ENCODE measurements around the gene SLC43A2. TPM values are rescaled to one million over a fixed set of nuclear protein-coding genes. Genes with fewer than 3 reads are reported as not detected.

Gene SLC43A2
- total RNA-seq, 6 donors from 2014 or later: 16.9 to 79.0 (median 49.2) TPM

DNA sequence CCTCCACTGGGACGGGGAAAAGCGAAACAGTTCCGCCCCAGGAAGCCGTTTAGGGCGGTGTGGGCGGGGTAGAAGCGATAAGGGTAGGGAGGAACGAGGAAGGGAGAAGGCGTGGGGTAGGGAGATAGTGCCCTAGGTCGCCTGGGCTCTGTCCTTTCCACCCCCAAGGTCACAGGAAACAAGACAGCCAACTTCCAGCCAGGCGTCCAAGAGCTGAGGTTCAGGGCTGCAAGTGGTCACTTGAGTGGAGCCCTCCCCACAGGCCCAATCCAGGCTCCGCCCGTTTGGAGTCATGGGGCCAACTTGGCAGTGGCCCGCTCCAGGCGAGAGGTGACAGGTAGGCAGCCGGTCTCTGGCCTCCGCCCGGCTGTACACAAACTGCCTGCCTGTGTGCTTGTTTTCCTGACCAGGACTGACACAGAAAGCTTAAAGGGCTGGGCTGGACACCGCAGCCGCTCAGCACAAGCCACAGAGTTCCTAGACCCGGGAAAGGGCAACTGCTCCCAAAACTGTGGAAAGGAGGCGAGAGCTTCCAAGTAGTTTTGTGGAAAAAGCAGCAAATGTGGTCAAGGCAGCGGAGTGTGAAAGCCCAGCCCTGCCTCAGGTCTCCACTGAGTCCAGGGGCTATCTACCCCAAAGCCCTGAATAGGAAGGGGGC lies 21.3 kb upstream of the SLC43A2 start, which contains the start of gene RILP:
RILP (minus strand) TSS at position 23 of the 658 bp plus-strand sequence. CDS start 62 bp downstream, outside the sequence.
- Histone ChIP-seq H3K9me3 (no peaks in the 10 kb centered on the region), H3K36me3 (peaks cover 32 to 49% (median 47%) of the 10 kb centered on the region in 4 donors), H3K4me1 (peaks cover 49 to 55% (median 53%) of the 10 kb centered on the region in 4 donors), H3K4me3 (peak within 1 kb of the TSS; percentile 77 to 93 (median 84)), H3K27me3 (no peaks in the 10 kb centered on the region), H3K27ac (peak within 1 kb of the TSS; percentile 97 to 99 (median 98))
- WGBS, 2 donors: 7 to 22% methylated on average over 16 to 20 of the region's 23 CpGs
- peak; percentile 86 to 95 for DNase-seq
- TF ChIP-seq EP300 (IDR thresholded peaks at IDR 0.05) (peak in 1 of 4 donors; percentile 27), POLR2A (IDR thresholded peaks at IDR 0.05) (peak in 1 of 4 donors; percentile 58), POLR2AphosphoS5 (IDR thresholded peaks at IDR 0.05) (peak; percentile 50 to 69)
- TF ChIP-seq, protein P1, sequence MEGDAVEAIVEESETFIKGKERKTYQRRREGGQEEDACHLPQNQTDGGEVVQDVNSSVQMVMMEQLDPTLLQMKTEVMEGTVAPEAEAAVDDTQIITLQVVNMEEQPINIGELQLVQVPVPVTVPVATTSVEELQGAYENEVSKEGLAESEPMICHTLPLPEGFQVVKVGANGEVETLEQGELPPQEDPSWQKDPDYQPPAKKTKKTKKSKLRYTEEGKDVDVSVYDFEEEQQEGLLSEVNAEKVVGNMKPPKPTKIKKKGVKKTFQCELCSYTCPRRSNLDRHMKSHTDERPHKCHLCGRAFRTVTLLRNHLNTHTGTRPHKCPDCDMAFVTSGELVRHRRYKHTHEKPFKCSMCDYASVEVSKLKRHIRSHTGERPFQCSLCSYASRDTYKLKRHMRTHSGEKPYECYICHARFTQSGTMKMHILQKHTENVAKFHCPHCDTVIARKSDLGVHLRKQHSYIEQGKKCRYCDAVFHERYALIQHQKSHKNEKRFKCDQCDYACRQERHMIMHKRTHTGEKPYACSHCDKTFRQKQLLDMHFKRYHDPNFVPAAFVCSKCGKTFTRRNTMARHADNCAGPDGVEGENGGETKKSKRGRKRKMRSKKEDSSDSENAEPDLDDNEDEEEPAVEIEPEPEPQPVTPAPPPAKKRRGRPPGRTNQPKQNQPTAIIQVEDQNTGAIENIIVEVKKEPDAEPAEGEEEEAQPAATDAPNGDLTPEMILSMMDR (IDR thresholded peaks at IDR 0.05): no peak
- ATAC-seq (ENCODE audit: low FRiP score in 2 of 2): peak; percentile 67 to 82

DNA sequence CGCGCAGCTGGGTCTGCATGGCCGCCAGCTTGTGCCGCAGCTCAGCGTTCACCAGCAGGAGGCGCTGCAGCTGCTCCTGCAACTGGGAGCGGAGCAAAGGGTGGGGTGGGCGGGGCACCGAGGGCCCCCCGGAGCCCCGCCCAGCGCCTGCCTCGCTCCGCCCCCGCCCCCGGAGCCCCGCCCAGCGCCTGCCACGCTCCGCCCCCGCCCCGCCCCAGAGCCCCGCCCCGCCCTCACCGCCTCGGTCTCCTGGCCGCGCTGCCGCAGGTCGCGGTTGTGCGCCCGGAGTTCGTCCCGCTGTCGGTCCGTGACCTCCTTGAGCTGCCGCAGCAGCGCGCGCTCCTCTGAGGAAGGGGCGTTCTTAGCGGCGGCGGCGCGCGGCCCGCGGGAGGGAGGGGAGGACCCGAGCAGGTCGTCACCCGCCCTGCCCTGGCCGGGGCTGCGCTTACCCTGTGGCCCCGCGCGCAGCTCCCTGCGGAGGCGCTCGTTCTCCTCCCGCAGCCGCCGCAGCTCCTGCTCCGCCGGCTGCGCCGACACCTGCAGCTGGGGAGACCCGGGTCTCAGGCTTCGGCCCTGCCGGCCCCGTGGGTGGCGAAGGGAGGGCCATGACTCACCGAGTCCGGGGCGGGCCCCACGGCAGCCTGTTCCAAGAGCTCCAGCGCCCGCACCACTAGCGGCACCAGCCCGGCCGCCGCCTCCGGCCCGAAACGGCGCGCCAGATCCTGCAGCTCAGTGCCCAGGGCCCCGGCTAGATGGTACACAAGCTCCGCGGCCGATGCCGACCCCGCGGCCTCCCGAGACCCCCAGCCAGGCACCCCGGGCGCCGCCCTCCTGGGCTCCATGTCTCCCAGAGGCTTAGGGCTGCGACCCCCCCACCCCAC lies 20.6 kb upstream of the SLC43A2 start:
- ATAC-seq (ENCODE audit: low FRiP score in 2 of 2) (peak; percentile 85 to 91), DNase-seq (peak; percentile 96 to 98)
- peaks cover 57 to 62% (median 61%) of the 10 kb centered on the region in 4 donors for H3K4me1 ChIP-seq
- TF ChIP-seq EP300 (IDR thresholded peaks at IDR 0.05): no peak
- TF ChIP-seq POLR2A (IDR thresholded peaks at IDR 0.05): peak in 3 of 4 donors; percentile 60 to 88 (median 79)
- peak; percentile 54 to 57 for TF ChIP-seq POLR2AphosphoS5 (IDR thresholded peaks at IDR 0.05)
- TF ChIP-seq, protein P1 (IDR thresholded peaks at IDR 0.05): peak in 5 of 6 experiments; percentile 14 to 100 (median 19)
- H3K36me3 ChIP-seq: peaks cover 30 to 41% (median 39%) of the 10 kb centered on the region in 4 donors
- peak overlapping the region; percentile 77 to 93 (median 84) for H3K4me3 ChIP-seq
- H3K27ac ChIP-seq: peak overlapping the region; percentile 97 to 99 (median 98)
- H3K9me3 ChIP-seq: no peaks in the 10 kb centered on the region
- H3K27me3 ChIP-seq: no peaks in the 10 kb centered on the region
- WGBS, 2 donors: 0 to 2% methylated on average over 1 to 22 of the region's 100 CpGs

DNA sequence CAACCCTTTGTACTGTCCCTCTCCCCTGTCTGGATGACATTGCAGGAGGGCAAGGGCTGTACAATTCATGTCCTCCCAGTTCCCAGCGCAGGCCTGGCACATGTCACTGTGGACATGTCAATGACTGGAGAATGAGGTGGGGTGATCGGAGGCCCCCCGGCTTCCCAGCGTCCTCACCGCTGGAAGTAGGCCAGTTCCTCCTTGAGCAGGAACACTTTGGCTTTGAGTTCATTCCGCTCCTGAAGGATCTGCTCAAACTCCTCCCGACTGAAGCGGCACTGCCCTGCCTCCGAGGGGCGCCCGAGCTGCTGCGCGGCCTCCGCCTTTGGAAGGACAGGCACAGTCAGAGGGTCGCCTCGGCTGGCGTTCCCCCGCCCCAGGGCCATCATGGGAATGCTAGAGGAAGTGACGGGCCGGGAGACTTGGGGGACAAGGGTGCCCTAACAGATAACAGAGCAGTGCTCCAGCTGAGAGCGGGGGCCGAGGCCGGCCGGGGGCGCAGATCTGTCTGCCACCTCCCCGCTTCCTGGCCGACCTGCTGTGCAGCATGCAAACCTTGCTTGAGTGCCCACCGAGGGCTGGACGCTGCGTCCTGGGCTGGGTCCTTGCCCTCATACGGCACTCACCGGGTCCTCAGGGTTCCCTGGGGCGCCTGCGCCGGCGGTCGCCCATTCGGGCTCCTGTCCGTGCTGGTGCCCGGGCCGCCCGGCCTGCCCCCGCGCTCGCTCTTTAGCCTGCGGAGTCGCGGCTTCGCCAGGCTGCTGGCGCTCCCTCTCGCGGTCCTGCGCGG lies 19.7 kb upstream of the SLC43A2 start:
- Histone ChIP-seq H3K27me3 (no peaks in the 10 kb centered on the region), H3K36me3 (peaks cover 23 to 33% (median 30%) of the 10 kb centered on the region in 4 donors), H3K4me1 (peaks cover 65 to 71% (median 67%) of the 10 kb centered on the region in 4 donors), H3K27ac (peak overlapping the region; percentile 92 to 99 (median 98)), H3K4me3 (peak overlapping the region; percentile 44 to 93 (median 84)), H3K9me3 (no peaks in the 10 kb centered on the region)
- WGBS, 2 donors: 3% methylated on average over 5 to 22 of the region's 54 CpGs
- ATAC-seq (ENCODE audit: low FRiP score in 2 of 2): peak in 1 of 2 donors; percentile 5
- peak; percentile 72 to 98 for DNase-seq
- TF ChIP-seq POLR2AphosphoS5 (IDR thresholded peaks at IDR 0.05) (peak in 1 of 2 donors; percentile 17), EP300 (IDR thresholded peaks at IDR 0.05) (no peak), POLR2A (IDR thresholded peaks at IDR 0.05) (peak in 1 of 4 donors; percentile 50)
- TF ChIP-seq, protein P1 (IDR thresholded peaks at IDR 0.05): peak in 4 of 6 experiments; percentile 95 to 97 (median 96)

DNA sequence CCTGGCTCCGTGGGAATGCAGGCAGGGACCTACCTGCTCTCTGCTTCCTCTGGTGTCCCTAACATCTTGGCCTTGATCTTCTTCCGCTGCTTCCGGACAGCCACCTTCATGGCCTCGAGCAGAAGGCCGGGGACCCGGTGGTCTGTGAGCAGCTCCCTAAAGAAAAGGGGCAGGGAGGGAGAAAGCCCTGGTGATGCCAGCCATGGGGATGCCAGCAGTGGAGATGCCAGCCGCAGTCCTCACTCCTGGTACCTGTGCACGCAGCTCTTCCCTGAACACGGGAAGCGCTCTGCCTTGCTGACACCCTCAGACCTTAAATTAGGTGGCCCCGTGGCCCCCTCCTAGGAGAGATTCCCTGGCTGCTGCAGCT lies 19.2 kb upstream of the SLC43A2 start:
- DNase-seq (no peak), ATAC-seq (ENCODE audit: low FRiP score in 2 of 2) (no peak)
- peak overlapping the region in 3 of 4 donors; percentile 77 to 93 (median 90) for H3K4me3 ChIP-seq
- H3K9me3 ChIP-seq: no peaks in the 10 kb centered on the region
- H3K27me3 ChIP-seq: no peaks in the 10 kb centered on the region
- H3K4me1 ChIP-seq: peaks cover 66 to 73% (median 68%) of the 10 kb centered on the region in 4 donors
- 71 to 75% methylated on average over 10 to 11 of the region's 11 CpGs for WGBS, 2 donors
- peaks cover 18 to 27% (median 25%) of the 10 kb centered on the region in 4 donors for H3K36me3 ChIP-seq
- no peak for TF ChIP-seq POLR2AphosphoS5 (IDR thresholded peaks at IDR 0.05)
- no peak for TF ChIP-seq EP300 (IDR thresholded peaks at IDR 0.05)
- TF ChIP-seq, protein P1 (IDR thresholded peaks at IDR 0.05): no peak
- no peak for TF ChIP-seq POLR2A (IDR thresholded peaks at IDR 0.05)
- H3K27ac ChIP-seq: peak overlapping the region; percentile 92 to 99 (median 98)

All from upper lobe of left lung (tissue), 6 donors.